Subcutaneous abdominal adipose tissue (tissue), 5 donors: ENCODE measurements around the gene NPY4R.
"Not testable (repeated sequence)": the region's sequence is repeated elsewhere in the genome, so short reads cannot be mapped to it uniquely, and the experiment has no call there.

Source experiments
- H3K27ac ChIP-seq: one replicate; pipeline ENCODE4 v1.7.0; 2013; ENCODE audit warnings: low read depth, mild to moderate bottlenecking, inconsistent platforms, low read length, moderate library complexity
- H3K27me3 ChIP-seq, 5 donors: one replicate each; pipeline ENCODE4 v1.7.0; 2013; ENCODE audit warnings: low read length in 5 of 5, inconsistent platforms in 1 of 5; ENCODE audit not compliant: control insufficient read depth in 5 of 5, insufficient read depth in 4 of 5
- H3K36me3 ChIP-seq, 5 donors: one replicate each; pipeline ENCODE4 v1.7.0; 2013; ENCODE audit warnings: low read length in 5 of 5; ENCODE audit not compliant: control insufficient read depth in 5 of 5, insufficient read depth in 5 of 5
- H3K4me1 ChIP-seq, 5 donors: one replicate each; pipeline ENCODE4 v1.7.0; 2013; ENCODE audit warnings: low read length in 5 of 5, mild to moderate bottlenecking in 3 of 5, moderate library complexity in 1 of 5; ENCODE audit not compliant: control insufficient read depth in 5 of 5, insufficient read depth in 5 of 5
- H3K4me3 ChIP-seq, 5 donors: one replicate each; pipeline ENCODE4 v1.7.0; 2013; ENCODE audit warnings: low read length in 5 of 5, low read depth in 1 of 5
- H3K9ac ChIP-seq, 5 donors: one replicate each; pipeline ENCODE4 v1.7.0; 2013; ENCODE audit warnings: low read length in 5 of 5, mild to moderate bottlenecking in 4 of 5, moderate library complexity in 3 of 5
- H3K9me3 ChIP-seq, 5 donors: one replicate each; pipeline ENCODE4 v1.7.0; 2013; ENCODE audit warnings: low read length in 5 of 5; ENCODE audit not compliant: control insufficient read depth in 5 of 5
- donor health status: healthy.
- donor health status: healthy.
- donor health status: healthy.
- donor health status: healthy.
- donor health status: healthy.

NPY4R gene

DNA sequence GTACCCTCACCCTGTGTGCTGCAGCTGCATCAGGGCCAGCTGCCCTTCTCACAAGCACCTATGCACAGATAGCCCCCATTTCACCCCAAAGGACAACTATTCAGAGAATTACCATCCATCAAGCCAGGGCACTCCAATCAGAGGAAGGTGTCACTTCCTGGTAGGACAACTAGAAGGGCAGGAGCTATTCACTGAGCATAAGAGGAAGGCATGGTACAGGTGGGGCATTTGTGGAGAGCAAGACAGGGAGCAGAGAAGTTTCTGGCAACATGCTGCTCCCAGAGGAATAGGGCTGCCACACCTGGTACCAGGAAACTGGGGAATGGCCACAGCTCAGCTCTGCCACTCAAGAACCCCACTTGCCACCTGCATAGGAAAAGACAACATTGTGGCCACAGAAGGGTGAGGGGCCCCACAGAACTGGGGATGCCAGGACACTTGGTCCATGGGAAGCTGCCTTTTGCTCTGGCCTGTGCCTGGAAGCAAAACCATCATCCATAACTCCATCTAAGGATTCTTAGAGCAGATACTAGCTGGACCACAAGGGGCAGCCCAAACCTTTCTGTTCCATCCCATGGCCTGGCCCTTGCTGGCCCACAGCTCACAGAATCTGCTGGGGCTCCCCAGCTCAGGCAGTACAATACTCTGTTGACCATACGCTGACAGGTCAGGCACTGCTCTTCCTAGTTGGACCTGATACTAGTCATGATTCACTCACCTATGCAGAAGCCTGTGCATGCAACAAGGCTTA is 25.8 kb upstream of the NPY4R start:
- H3K4me3 ChIP-seq, H3K4me1 ChIP-seq, H3K27ac ChIP-seq, H3K27me3 ChIP-seq, H3K9me3 ChIP-seq, H3K36me3 ChIP-seq, H3K9ac ChIP-seq: not testable (repeated sequence)

- not testable (repeated sequence) for H3K27me3 ChIP-seq, H3K9ac ChIP-seq, H3K4me3 ChIP-seq, H3K36me3 ChIP-seq, H3K4me1 ChIP-seq, H3K9me3 ChIP-seq, H3K27ac ChIP-seq
These were observed 24.5 kb upstream of the NPY4R start for GRCh38 chr10:46490285-46490684.

GRCh38 chr10:46486459-46486858 is 20.7 kb upstream of the NPY4R start:
- H3K4me3 ChIP-seq, H3K27me3 ChIP-seq, H3K36me3 ChIP-seq, H3K9ac ChIP-seq, H3K9me3 ChIP-seq, H3K27ac ChIP-seq, H3K4me1 ChIP-seq: not testable (repeated sequence)

- H3K9me3 ChIP-seq, H3K36me3 ChIP-seq, H3K27ac ChIP-seq, H3K4me3 ChIP-seq, H3K27me3 ChIP-seq, H3K9ac ChIP-seq, H3K4me1 ChIP-seq: not testable (repeated sequence)
These were observed 9.1 kb upstream of the NPY4R start for GRCh38 chr10:46474746-46475320.

DNA sequence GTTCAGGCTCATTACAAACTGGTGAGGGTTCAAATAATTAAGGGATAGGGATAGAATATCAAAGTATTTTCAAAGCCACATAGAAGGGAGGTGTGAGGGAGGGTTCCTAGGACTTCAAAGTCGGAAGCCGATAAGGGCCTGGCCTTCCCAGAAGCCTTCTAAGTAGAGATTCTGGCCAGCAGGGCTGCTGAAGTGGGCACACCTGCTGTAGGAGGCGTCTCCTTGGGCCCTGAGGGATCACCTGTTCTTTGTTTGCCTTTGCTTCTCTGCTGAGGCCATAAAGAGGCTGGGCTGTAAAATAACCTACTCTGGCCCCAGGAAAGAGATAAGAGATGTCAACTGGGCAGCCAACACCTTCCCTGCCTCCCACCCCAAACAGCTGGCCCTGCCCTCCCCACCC is 8.0 kb upstream of the NPY4R start:
- not testable (repeated sequence) for H3K4me3 ChIP-seq, H3K36me3 ChIP-seq, H3K4me1 ChIP-seq, H3K27ac ChIP-seq, H3K9ac ChIP-seq, H3K27me3 ChIP-seq, H3K9me3 ChIP-seq

- not testable (repeated sequence) for H3K9ac ChIP-seq, H3K27me3 ChIP-seq, H3K36me3 ChIP-seq, H3K4me1 ChIP-seq, H3K9me3 ChIP-seq, H3K4me3 ChIP-seq, H3K27ac ChIP-seq
These were observed 4.4 kb upstream of the NPY4R start for GRCh38 chr10:46470134-46470533.

- H3K9ac ChIP-seq, H3K4me3 ChIP-seq, H3K36me3 ChIP-seq, H3K27ac ChIP-seq, H3K4me1 ChIP-seq, H3K9me3 ChIP-seq, H3K27me3 ChIP-seq: not testable (repeated sequence)
These were observed 2.5 kb upstream of the NPY4R start for GRCh38 chr10:46468119-46468809.

DNA sequence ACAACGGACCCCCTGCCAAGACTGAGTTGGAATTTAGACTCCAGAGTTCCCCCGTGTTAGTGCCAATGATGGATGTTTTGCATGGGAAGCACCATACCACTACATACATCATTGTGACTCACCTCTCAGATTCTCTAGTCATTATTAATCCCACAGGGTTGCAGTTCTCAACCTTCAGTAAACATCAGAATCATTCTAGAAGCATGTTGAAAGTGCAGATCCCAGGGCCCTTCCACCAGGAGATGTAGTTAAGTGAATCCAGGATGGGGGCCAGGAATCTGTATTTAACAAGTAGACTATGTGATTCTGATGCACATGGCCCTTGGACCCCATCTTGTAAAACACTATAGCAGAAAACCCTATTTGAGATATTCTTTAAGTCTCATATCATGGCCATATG is 2.1 kb downstream of the NPY4R start:
- not testable (repeated sequence) for H3K9ac ChIP-seq, H3K36me3 ChIP-seq, H3K4me3 ChIP-seq

GRCh38 chr10:46462276-46462675 is 3.5 kb downstream of the NPY4R start:
- H3K27ac ChIP-seq, H3K36me3 ChIP-seq, H3K9me3 ChIP-seq, H3K27me3 ChIP-seq, H3K4me1 ChIP-seq, H3K9ac ChIP-seq, H3K4me3 ChIP-seq: not testable (repeated sequence)

More for the DNA sequence above, 2.1 kb downstream of the NPY4R start:
- not testable (repeated sequence) for H3K9me3 ChIP-seq, H3K27ac ChIP-seq, H3K4me1 ChIP-seq, H3K27me3 ChIP-seq

DNA sequence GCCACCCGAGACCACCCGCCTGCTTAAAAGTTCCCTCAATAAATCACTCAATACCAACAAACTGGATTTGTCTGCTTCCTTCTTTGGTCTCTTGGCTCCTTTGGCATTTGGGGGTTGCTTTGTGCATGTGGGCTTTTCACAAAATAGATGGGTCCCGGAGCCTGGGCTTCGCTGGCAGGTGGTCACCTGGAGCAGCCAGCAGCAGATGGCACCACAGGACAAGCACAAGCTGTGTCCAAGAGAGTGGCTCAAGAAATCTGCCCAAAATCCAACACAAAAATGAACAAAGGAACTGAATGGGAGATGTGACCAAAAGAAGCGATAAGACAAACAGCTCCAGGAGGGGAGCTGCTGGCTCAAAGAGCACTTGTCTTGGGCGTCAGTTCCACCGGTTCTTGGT is 6.2 kb downstream of the NPY4R start:
- H3K36me3 ChIP-seq, H3K9ac ChIP-seq, H3K27me3 ChIP-seq, H3K9me3 ChIP-seq, H3K27ac ChIP-seq, H3K4me3 ChIP-seq, H3K4me1 ChIP-seq: not testable (repeated sequence)
